HG03159 (cell line): ENCODE measurements around the gene GATA5.

Source experiments
- ATAC-seq: cut with Tn5 transposase; IDR thresholded peaks from one replicate; pipeline ENCODE4 v1.9.1; 2021; ENCODE audit warnings: mild to moderate bottlenecking, moderate library complexity; ENCODE audit not compliant: unreplicated experiment

GATA5 gene

DNA sequence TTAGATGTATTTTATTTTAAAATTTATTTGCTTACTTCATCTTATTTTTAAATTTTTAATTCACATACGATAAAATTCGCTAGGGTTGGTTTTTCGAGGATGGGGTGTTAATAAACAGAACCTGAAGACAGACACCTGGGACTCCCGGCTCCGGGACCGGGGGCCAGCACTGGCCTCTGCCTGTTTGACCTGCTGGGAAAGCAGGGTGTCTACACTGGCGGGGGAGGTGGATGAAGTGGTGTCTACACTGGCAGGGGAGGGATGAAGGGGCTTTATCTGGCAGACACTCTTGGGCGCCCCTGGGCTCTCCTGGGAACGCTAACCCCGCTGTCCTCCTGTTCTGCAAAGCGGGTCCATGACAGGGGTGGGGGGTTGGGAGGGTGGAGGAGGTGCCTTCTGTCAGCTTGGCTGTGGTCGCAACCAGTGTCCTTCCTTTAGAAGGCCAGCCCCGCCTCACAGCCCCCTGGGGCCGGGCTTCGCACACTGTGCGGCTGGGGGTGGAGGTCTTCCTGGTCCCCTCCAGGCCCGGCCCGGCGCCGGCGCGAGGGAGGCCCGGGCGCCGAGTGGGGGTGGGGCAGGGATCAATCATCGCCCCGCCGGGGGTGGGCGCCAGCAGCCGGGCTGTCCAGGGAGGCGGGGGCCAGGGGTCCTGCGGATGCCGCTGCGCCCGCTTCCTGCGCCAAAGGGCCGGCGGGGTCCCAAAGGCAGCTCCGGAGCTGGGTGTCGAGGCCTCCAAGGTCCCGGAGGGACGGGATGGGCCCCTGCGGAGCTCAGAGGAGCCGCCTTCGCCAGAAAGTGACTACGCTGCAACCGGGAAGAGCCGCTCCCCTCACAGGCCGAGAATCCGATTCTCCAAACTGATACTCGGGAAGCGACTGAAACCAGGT is 1.8 kb downstream of the GATA5 start:
- ATAC-seq, result no peak

DNA sequence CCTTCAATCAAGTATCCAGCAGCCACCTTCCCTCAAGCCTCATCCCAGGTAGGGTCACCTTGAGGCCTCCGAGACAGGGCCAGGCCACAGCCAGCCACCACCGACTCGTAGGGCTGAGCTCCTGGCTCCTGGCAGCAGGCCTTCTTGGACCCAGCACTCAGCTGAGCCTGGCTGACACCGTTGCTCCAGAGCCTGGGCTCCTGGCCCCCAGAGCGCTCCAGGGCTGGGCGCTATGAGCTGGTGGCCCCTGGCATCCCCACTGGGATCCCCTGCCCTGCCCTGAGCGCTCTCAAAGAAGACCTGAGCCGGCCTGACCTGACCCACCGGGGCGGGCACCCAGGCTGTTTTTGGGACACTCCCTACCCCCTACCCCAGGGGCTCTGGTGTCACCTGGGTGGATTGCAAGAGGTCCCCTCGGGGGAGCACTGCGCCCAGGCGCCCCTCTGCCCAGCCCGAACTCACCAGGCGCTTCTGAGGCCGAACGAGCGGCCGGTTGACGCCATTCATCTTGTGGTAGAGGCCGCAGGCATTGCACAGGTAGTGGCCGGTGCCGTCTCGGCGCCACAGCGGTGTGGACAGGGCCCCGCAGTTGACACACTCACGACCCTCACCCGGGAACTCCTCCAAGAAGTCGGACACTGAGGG is 2.7 kb downstream of the GATA5 start:
- ATAC-seq, result no peak

GRCh38 chr20:62472138-62472940 is 3.5 kb downstream of the GATA5 start:
- no peak for ATAC-seq

- no peak for ATAC-seq
These were observed 5.3 kb downstream of the GATA5 start for GRCh38 chr20:62470459-62470858.

DNA sequence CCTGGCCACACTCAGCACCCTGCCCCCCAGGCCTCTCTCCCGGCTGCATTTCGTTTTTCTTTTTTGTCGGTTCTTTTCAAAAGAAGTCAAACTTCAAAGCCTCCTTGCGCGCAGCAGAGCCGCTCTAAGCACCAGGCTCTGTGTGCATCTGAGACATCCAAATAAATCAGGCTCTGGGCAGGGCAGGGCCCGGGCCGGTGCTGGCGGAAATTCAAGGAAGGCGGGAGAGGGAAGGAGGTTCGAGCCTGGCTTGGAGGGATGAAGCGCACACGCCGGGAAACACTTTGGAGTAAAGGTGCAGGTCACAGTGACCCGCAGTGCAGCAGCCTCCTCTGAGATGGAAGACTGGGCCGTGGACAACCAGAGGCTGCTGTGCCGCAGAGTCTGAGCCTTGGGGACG is 5.8 kb downstream of the GATA5 start:
- no peak for ATAC-seq

DNA sequence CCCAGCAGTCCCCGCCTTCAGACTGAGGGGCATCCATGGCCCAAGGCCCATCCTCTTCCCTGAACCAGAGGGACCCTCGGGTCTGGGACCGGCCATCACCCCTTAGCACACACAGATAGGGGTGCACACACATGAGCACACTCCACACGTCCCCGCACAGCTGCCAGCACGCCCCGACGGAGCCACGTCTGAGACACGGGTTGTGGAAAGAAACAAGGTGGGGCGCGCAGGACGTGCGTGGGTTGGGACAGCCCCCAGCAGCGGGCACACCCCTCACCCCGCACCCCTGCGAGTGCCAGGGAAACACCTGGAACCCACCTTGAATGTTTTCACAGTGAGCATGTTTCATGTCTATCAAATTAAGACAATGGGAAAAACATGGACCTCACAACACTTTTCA is 6.4 kb downstream of the GATA5 start:
- ATAC-seq, result no peak

DNA sequence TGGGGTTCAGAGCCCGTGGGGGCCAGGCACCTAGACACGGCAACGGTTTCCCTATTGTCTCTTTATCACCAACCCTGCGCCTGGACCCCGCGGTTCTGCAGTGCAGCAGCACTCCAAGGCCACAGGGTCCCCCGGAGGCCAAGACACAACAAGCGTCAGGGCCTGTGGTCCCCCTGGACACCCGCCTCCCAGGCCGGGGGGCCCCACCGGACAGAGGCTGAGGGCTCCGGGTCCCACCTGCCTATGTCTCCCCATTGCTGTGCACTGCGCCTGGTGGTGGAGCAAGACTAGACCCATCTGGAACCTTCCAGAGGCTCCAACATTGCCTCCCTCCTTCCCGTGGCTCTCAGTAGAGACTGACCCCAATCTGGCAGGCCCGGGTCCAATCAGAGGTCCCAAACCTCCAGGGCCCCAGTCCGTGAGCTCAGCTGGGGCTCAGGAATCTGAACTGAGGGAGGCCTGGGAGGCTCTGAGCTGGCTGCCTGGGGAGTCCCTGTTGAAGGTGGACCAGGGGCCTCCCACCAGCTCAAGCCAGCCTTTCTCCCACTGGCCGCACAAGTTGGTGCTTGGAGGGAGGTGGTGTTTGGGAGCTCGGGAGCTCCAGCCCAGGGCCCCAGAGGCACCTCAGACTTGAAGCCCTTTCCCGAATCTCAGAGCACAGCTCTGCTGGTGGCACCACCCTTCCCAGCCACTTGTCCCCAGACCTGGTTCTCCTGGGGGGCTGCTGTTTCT is 8.8 kb downstream of the GATA5 start:
- ATAC-seq, result no peak

- ATAC-seq, result no peak
These were observed 9.6 kb downstream of the GATA5 start for GRCh38 chr20:62466072-62466760.

- ATAC-seq, result no peak
These were observed 10.8 kb downstream of the GATA5 start for GRCh38 chr20:62464990-62465389.

DNA sequence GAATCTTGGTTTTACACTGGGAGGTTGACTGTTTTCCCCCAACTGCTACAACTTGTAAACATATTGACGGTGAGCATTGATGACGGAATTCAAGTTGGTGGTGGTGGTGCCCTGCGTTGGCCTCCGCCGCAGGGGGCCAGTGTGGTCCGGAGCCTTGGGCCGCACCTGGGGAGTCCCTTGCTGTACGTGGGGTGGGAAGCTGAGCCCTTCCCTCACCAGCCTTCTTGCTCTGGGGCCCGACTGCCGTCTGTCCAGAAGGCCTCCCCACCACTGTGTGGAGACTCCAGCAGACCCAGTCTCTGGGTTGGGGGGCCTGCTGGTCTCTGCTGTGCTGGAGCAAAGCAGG is 11.4 kb downstream of the GATA5 start:
- ATAC-seq, result no peak

- no peak for ATAC-seq
These were observed 12.0 kb downstream of the GATA5 start for GRCh38 chr20:62463651-62464424.

DNA sequence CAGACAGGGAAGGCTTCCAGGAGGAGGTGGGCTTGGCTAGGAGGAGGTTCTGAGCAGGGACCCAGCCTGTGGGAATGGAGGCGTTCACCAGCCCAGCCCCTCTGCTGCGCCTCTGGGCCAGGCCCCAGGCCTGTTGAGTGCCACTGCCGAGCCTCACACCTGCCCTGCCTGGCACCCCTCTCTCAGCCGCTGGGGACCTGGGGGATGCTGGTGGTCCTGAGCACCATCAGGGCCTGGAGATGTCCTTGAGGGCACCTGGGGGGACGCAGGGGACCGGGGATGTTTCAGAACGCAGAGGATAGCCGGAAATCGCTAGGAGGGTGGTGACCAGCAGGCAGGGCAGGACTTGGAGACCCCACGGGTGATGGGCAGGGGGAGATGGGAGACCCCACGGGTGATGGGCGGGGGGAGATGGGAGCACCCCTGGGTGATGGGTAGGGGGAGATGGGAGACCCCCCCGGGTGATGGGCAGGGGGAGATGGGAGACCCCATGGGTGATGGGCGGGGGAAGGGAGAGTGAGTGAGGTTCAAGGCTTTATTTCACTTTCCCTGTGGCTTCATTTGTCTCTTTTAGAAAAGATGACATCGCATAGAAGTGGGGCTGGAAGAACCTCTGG is 12.7 kb downstream of the GATA5 start:
- no peak for ATAC-seq

DNA sequence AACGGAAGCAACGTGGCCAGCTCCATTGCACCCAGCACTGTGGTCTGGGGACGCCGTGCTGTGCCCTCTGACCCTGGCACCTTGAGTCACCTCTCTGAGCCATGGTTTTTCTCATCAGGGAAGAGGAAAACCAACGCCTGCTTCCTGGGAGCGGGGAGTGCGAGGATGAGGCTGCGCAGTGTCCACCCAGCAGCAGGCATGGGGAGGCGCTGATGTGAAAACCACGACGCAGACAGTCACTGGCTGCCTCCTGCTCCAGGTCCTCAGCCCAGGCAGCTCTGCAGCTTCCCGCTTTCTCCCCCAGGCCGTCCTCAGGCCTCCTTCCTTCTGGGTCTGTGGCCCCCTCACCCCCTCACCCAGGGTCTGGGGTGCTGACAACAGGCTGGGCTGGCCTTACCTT is 14.0 kb downstream of the GATA5 start:
- no peak for ATAC-seq

DNA sequence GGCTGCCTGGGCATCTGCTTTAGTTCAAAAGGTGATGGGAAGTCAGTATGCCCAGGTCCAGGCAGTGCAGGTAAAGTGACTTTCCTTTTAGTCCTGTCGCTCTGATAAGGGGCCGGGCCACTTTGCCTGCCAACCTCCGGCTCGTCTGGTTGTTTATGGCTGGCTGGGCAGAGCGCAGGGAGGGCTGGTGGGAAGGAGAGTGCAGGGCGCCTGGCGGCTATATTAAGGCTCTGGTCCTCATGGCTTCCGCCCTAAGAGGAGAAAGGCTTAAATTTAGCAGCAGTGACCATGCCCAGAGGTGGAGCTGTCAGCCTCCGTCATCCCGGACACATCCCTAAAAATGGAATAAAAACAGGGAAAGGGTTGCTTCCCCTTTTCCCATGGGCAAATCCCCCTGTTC is 14.6 kb downstream of the GATA5 start:
- no peak for ATAC-seq

DNA sequence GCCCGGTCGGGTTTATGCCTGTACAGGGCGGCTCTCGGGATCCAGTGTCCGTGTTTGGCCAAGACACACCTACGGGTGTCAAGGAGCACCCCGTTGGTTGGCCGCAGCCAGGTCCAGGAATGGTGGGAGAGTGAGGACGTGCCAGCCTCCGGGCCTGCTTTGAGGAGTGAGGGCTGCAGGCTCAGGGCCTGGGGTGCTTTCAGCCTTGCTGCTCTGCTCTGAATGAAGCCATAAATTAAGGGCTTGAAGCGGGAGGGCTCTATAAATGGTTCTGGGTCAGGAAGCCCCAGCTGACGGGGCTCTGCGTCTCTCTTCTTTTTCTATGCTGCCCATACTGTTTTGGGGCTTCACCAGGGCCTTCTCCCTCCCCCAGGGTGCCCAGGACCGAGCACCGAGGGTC is 15.1 kb downstream of the GATA5 start:
- no peak for ATAC-seq

GRCh38 chr20:62459488-62459887 is 16.3 kb downstream of the GATA5 start:
- ATAC-seq, result no peak

DNA sequence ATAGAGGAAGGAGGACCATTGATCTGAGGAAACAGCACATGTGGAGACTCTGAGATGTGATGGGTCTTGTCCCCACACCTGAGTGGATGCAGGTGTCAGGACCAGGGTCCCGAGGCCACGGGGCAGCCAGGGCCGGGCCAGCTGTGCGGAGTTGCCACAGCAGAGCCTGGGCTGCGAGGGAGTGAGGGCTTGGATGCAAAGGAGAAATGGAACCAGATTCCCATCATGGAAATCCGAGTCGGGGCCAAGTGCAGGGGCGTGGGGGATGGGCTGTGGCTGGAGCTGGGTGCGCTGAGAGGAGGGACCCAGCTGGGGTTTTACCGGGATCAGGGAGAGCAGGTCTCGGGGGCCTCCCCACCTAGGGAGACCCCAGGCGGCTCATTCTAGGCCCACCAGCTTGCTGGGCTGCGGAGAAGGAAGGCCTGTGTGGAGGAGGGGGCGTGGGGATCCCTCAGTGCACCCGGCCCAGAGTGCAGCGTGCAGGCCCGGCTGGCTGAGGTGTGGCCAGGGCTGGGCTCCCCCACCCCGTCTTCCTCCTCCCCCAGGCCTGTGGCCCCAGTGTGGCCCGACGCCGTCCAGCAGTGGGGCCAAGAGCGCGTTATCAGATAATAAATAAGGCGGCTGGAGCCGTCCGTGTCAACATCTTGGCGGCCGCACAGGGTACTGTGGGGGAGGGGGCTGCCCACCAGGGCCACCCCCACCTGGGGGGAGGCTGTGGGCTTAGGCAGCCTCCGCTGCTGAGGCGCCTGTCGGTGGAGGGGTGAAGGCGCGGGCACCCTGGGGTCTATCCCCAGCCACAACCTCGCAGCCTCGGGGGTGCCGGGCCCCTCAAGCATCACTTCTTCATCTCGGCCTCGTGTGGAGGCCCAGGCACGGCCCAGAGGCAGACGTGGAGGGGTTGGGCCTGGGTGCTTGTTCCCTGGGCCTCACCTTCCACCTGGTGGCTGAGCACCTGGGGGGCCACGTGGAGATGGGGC is 17.2 kb downstream of the GATA5 start:
- no peak for ATAC-seq

- no peak for ATAC-seq
These were observed 18.0 kb downstream of the GATA5 start for GRCh38 chr20:62457831-62458230.
